AG09309 (cell line): ENCODE measurements around the gene BLCAP.
"Not testable (repeated sequence)": the region's sequence is repeated elsewhere in the genome, so short reads cannot be mapped to it uniquely, and the experiment has no call there.

Experiments used
- DNase-seq: peaks from one replicate; pipeline ENCODE4 v3.0.0-alpha.2; 2010; ENCODE audit warnings: low read depth
- H3K4me3 ChIP-seq: 2 replicates; pipeline ENCODE4 v1.5.1; 2011; ENCODE audit warnings: mild to moderate bottlenecking, low read depth, low read length, moderate library complexity; ENCODE audit not compliant: control insufficient read depth
- TF ChIP-seq, protein P1 (sequence below): IDR thresholded peaks from 2 replicates; pipeline ENCODE4 v1.5.1; 2011; ENCODE audit warnings: mild to moderate bottlenecking, low read depth, low read length, inconsistent platforms; ENCODE audit not compliant: insufficient read depth, control insufficient read depth; ENCODE audit errors: missing control alignments

Gene BLCAP, protein sequence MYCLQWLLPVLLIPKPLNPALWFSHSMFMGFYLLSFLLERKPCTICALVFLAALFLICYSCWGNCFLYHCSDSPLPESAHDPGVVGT

GRCh38 chr20:37527638-37528445, at the start of gene BLCAP:
Gene BLCAP, minus strand, starts transcription at chr20:37527876. Its CDS starts 8,702 bp downstream, at chr20:37519174.
- no peak for DNase-seq
- H3K4me3 ChIP-seq: peak within 1 kb of the TSS; percentile 98
- TF ChIP-seq, protein P1, sequence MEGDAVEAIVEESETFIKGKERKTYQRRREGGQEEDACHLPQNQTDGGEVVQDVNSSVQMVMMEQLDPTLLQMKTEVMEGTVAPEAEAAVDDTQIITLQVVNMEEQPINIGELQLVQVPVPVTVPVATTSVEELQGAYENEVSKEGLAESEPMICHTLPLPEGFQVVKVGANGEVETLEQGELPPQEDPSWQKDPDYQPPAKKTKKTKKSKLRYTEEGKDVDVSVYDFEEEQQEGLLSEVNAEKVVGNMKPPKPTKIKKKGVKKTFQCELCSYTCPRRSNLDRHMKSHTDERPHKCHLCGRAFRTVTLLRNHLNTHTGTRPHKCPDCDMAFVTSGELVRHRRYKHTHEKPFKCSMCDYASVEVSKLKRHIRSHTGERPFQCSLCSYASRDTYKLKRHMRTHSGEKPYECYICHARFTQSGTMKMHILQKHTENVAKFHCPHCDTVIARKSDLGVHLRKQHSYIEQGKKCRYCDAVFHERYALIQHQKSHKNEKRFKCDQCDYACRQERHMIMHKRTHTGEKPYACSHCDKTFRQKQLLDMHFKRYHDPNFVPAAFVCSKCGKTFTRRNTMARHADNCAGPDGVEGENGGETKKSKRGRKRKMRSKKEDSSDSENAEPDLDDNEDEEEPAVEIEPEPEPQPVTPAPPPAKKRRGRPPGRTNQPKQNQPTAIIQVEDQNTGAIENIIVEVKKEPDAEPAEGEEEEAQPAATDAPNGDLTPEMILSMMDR: no peak

- H3K4me3 ChIP-seq, DNase-seq: not testable (repeated sequence)
Measured at GRCh38 chr20:37577436-37577835, 49.8 kb upstream of the BLCAP start.

GRCh38 chr20:37576911-37577310, 49.2 kb upstream of the BLCAP start:
- DNase-seq: no peak

GRCh38 chr20:37575884-37576283, 48.2 kb upstream of the BLCAP start:
- no peak overlapping the region for H3K4me3 ChIP-seq
- no peak for DNase-seq
- TF ChIP-seq, protein P1: no peak

More at GRCh38 chr20:37576911-37577310, 49.2 kb upstream of the BLCAP start:
- H3K4me3 ChIP-seq: no peak overlapping the region
- TF ChIP-seq, protein P1: no peak

GRCh38 chr20:37574199-37574890, 46.7 kb upstream of the BLCAP start:
- DNase-seq: no peak

DNA sequence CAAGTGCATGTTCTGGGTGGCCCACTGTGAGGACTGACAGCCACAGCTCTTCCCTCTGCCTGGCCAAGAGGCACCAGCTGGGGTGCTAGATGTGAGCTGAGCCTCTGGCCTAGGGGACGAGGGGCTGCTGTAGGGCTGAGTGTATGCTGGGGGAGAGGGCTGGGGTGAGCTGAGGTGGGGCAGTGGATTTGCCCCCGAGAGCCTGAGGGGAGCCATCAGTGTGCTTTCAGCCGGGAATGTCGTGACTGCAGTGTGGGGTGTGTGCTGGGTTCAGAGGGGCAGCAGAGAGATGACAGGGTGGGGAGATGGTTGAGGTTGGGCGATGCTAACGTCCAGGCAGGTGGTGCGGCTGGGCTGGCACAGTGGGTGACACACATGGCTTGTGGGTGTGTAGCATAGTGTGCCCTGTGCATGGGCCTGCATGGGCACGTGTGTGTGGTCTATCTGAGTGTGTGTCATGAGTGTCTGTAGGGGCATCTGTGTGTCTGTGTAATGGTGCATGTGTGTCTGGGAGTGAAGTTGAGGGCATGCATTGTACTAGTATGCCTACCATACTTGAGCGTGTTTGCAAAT, 46.0 kb upstream of the BLCAP start:
- DNase-seq: no peak
- H3K4me3 ChIP-seq: no peak overlapping the region
- TF ChIP-seq, protein P1: no peak

More at GRCh38 chr20:37574199-37574890, 46.7 kb upstream of the BLCAP start:
- TF ChIP-seq, protein P1: no peak
- H3K4me3 ChIP-seq: no peak overlapping the region

- DNase-seq: no peak
- TF ChIP-seq, protein P1: no peak
- H3K4me3 ChIP-seq: no peak overlapping the region
Measured at GRCh38 chr20:37571033-37571432, 43.4 kb upstream of the BLCAP start.
